C4-2B (cell line): ENCODE results near the gene ZFAND4.

Experiments used
- ZFX ChIP-seq: fragments of 450-650 bp; IDR thresholded peaks from 2 replicates; pipeline ENCODE4 v1.6.1; 2017
- TF ChIP-seq, protein P1 (sequence below): fragments of 450-650 bp; conservative IDR thresholded peaks from 2 replicates; pipeline ENCODE4 v1.5.1; 2017; ENCODE audit warnings: mild to moderate bottlenecking

DNA sequence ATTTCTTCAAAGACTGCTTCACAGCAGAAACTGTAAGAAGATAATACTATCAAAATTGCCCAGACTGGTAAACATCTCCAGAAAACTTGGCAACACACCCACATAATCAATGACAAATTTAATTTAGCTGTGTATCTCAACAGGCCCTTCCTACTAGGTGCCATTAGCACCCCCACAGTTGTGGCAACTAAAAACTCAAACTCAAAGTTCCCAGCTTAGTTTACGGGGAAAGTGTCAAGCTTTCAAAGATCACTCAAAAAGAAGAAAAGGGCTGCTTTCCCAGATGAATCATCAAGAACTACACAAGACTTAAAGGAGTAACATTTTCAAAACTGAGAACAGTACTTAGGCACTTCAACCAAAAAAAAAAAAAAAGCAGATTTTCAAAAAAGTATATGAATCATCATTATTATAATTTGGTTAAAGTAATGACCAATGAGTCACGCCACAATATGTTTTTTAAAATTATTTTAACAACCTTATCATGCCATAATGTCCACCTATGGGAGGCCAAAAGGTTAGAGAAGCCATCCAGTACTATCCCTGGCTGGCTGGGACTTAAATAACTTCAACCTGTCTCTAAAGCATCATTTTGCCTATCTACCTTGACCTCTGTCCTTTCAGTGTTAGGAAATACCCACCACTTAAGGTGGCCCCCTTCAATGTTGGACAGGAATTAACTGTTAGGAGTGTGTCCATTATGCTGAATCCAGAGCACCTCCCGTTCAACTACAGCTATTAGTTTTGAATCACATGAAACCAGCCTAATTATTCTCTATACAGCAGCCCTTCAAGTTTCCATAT lies 90.8 kb downstream of the ZFAND4 start:
- TF ChIP-seq, protein P1, sequence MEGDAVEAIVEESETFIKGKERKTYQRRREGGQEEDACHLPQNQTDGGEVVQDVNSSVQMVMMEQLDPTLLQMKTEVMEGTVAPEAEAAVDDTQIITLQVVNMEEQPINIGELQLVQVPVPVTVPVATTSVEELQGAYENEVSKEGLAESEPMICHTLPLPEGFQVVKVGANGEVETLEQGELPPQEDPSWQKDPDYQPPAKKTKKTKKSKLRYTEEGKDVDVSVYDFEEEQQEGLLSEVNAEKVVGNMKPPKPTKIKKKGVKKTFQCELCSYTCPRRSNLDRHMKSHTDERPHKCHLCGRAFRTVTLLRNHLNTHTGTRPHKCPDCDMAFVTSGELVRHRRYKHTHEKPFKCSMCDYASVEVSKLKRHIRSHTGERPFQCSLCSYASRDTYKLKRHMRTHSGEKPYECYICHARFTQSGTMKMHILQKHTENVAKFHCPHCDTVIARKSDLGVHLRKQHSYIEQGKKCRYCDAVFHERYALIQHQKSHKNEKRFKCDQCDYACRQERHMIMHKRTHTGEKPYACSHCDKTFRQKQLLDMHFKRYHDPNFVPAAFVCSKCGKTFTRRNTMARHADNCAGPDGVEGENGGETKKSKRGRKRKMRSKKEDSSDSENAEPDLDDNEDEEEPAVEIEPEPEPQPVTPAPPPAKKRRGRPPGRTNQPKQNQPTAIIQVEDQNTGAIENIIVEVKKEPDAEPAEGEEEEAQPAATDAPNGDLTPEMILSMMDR, result no peak
- no peak for TF ChIP-seq ZFX
